Activated CD8-positive, alpha-beta T cell treated with anti-CD3 and anti-CD28 coated beads for 36 hours (primary cell): Measurements from ENCODE around the gene SLC48A1. TPM values are rescaled to one million over a fixed set of nuclear protein-coding genes. Genes with fewer than 3 reads are reported as not detected.
A peak's percentile ranks its signal among the peaks of the same experiment; 100 is the strongest.

Experiments used
- ATAC-seq: fragments of 200-7000 bp; cut with Tn5 transposase; one replicate; pipeline ENCODE4 v1.10.0; 2021; ENCODE audit warnings: mild to moderate bottlenecking, moderate library complexity
- CTCF ChIA-PET: fragments of 350-600 bp; sonication (Branson Sonifier 250); formaldehyde crosslinking; loops from one replicate; lab custom pipeline; 2021; ENCODE audit warnings: antibody characterized with exemption; lab: Charles Lee
- POLR2A ChIA-PET: fragments of 350-600 bp; sonication (Branson Sonifier 250); formaldehyde crosslinking; loops from one replicate; lab custom pipeline; 2021; ENCODE audit warnings: antibody characterized with exemption; lab: Charles Lee
- DNase-seq: peaks from one replicate; pipeline ENCODE4 v3.0.0-alpha.2; 2020
- H3K27ac Mint-ChIP-seq: one replicate; pipeline ENCODE4 v1.8.0; 2021; ENCODE audit warnings: mild to moderate bottlenecking, mixed read lengths
- H3K27me3 Mint-ChIP-seq: one replicate; pipeline ENCODE4 v1.8.0; 2021; ENCODE audit warnings: mixed read lengths
- H3K36me3 Mint-ChIP-seq: one replicate; pipeline ENCODE4 v1.8.0; 2021; ENCODE audit warnings: low read depth, mixed read lengths
- H3K4me1 Mint-ChIP-seq: one replicate; pipeline ENCODE4 v1.8.0; 2021; ENCODE audit warnings: low read depth, mixed read lengths
- H3K4me3 Mint-ChIP-seq: one replicate; pipeline ENCODE4 v1.8.0; 2021; ENCODE audit warnings: mild to moderate bottlenecking, moderate library complexity, mixed read lengths
- H3K9me3 Mint-ChIP-seq: one replicate; pipeline ENCODE4 v1.8.0; 2021; ENCODE audit warnings: mixed read lengths
- intact Hi-C: fragments of 100-400 bp; cut with micrococcal nuclease; formaldehyde crosslinking; loops from one replicate; pipeline ENCODE4 v1.10.0; 2022
- total RNA-seq, 2 experiments: library from RNA; stranded (reverse); gene quantifications; one replicate each; pipeline ENCODE4 v1.2.3, GENCODE V29; 2021
- TF ChIP-seq, protein P1 (sequence below): fragments of 200-600 bp; IDR thresholded peaks from one replicate; pipeline ENCODE4 v1.8.0; 2022; ENCODE audit warnings: antibody characterized with exemption, mild to moderate bottlenecking

Gene SLC48A1
- 10 to 100 TPM in 1 of 2 experiments, 1 to 10 TPM in 1; 8.8 to 10.2 TPM for total RNA-seq

DNA sequence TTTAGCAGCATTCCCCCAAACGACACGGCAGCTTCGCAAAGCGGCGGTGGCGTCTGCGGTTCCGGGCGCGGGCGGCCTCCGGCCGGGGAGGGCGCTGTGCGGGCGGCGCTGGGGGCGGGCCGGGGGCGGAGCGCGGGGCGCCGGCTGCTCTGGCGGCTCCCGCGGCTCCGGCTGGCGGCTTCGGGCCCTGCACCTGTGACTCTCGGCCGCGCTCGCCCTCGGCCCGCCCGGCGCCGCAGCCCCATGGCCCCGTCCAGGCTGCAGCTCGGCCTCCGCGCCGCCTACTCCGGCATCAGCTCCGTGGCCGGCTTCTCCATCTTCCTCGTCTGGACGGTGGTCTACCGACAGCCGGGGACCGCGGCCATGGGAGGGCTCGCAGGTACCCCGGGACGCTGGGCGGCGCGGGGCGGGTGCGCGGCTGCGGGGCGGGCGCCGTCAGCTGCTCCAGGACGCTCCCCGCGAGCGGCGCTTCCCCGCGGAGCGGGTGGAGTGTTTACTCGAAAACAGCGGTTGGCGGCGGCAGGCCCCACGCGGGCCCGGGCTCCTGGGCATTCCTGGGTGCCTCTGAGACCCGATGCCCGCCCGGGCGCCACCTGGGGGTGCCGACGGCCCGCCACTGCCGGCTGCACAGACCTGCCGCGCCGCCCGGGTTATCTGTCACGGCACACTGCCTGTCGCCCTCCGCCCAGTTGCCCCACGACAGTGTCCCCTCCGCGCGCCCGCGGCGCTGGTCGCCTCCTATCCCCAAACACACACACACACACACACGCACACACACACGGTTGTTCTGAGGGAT lies at the start of gene SLC48A1:
TSS of gene SLC48A1 (plus strand) at position 177 of the 796 bp plus-strand sequence. CDS start at position 244, 67 bp downstream.
- Mint-ChIP-seq H3K9me3 (no peaks in the 10 kb centered on the region), H3K27ac (peak within 1 kb of the TSS; percentile 52), H3K4me1 (peaks cover 16% of the 10 kb centered on the region), H3K36me3 (no peaks in the 10 kb centered on the region), H3K4me3 (peak within 1 kb of the TSS; percentile 87), H3K27me3 (no peaks in the 10 kb centered on the region)
- intact Hi-C loops = no loop called here
- ATAC-seq (peak; percentile 71), DNase-seq (peak; percentile 64)
- CTCF ChIA-PET = interaction anchor here (0.9 to 19.4 kb wide), 10 partner anchors 9 to 64 kb away, joined by 3 to 685 read pairs (median 4); no protein-coding TSS in a partner anchor
- TF ChIP-seq, protein P1, sequence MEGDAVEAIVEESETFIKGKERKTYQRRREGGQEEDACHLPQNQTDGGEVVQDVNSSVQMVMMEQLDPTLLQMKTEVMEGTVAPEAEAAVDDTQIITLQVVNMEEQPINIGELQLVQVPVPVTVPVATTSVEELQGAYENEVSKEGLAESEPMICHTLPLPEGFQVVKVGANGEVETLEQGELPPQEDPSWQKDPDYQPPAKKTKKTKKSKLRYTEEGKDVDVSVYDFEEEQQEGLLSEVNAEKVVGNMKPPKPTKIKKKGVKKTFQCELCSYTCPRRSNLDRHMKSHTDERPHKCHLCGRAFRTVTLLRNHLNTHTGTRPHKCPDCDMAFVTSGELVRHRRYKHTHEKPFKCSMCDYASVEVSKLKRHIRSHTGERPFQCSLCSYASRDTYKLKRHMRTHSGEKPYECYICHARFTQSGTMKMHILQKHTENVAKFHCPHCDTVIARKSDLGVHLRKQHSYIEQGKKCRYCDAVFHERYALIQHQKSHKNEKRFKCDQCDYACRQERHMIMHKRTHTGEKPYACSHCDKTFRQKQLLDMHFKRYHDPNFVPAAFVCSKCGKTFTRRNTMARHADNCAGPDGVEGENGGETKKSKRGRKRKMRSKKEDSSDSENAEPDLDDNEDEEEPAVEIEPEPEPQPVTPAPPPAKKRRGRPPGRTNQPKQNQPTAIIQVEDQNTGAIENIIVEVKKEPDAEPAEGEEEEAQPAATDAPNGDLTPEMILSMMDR = no peak
- POLR2A ChIA-PET = interaction anchor here (0.6 to 2.2 kb wide), 7 partner anchors 8 to 44 kb away, joined by 3 to 11 read pairs (median 4); no protein-coding TSS in a partner anchor

DNA sequence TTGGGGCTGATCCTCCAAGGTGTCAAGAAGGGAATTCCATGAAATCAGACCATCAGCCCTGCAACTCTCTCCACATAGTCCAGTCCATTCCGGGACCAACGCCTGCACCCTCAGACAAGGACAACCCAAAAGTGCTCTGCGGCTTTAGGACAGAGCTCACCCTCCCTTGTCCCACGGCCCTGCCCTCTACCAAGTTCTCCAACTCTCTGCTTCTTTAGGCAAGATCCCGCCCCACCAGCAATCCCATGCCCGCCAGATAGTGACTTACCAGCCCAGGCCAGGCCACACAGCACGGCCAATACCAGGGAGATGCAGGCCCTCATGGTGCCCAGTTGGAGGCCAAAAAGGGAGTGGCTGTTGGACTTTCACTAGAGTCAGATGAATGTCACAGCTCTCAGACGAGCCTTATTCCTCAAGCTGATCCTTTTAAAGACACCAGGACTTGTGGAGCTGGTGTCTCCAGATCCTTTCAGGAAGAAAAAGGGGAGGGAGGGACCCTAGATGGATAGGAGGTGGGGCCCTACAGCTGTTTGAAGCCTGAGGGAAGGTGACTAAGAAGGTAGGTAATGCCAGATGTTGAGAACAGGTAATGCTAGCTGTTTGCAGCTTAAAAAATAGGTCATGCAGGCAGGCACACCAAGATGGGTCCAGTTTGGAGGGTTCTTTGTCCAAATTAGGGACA lies 47.8 kb upstream of the SLC48A1 start, which contains the start of gene ENDOU:
TSS of gene ENDOU (minus strand) at position 400 of the 682 bp plus-strand sequence. CDS start at position 323, 77 bp downstream.
- H3K27ac Mint-ChIP-seq = no peak within 1 kb of the TSS
- no peaks in the 10 kb centered on the region for H3K9me3 Mint-ChIP-seq
- ChIA-PET CTCF (interaction anchor here (0.8 to 7.9 kb wide), 10 partner anchors 10 to 113 kb away, joined by 3 to 92 read pairs (median 5); no protein-coding TSS in a partner anchor), POLR2A (interaction anchor here (1.0 to 2.1 kb wide), 6 partner anchors 11 to 108 kb away, joined by 3 to 5 read pairs (median 3); no protein-coding TSS in a partner anchor)
- ATAC-seq (no peak), DNase-seq (no peak)
- intact Hi-C loops = no loop called here
- peaks cover 21% of the 10 kb centered on the region for H3K4me1 Mint-ChIP-seq
- H3K27me3 Mint-ChIP-seq = no peaks in the 10 kb centered on the region
- TF ChIP-seq, protein P1 = no peak
- H3K36me3 Mint-ChIP-seq = peaks cover 3% of the 10 kb centered on the region
- no peak within 1 kb of the TSS for H3K4me3 Mint-ChIP-seq

DNA sequence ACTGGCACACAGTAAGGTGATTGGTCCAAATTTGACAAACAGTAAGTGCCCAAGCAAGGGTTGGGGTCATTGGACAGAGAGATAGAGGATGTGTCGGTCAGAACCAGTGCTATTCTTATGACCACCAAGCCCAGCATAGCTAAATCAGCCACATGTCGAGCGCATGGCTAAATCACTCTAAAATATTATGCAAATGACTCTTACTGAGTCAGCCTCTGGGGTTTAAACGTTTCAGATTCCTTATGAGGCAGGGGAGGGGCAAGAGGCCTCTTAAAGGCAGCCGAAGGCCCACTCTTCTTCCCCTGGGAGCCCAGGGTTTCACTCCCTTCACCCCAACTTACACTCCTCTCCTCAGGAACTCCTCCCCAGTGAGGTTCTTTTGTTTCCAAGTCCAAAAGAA lies 47.1 kb upstream of the SLC48A1 start:
- ChIA-PET POLR2A (interaction anchor here (1.0 to 1.3 kb wide), 4 partner anchors 12 to 108 kb away, joined by 3 to 4 read pairs (median 3); no protein-coding TSS in a partner anchor), CTCF (interaction anchor here (0.8 to 7.9 kb wide), 9 partner anchors 10 to 112 kb away, joined by 3 to 92 read pairs (median 3); partner anchors contain the start of gene RPAP3)
- TF ChIP-seq, protein P1 = no peak
- Mint-ChIP-seq H3K27ac (no peak overlapping the region), H3K27me3 (no peaks in the 10 kb centered on the region), H3K9me3 (no peaks in the 10 kb centered on the region), H3K4me1 (peaks cover 19% of the 10 kb centered on the region), H3K4me3 (no peak overlapping the region), H3K36me3 (peaks cover 3% of the 10 kb centered on the region)
- intact Hi-C loops = no loop called here
- no peak for DNase-seq
- no peak for ATAC-seq

DNA sequence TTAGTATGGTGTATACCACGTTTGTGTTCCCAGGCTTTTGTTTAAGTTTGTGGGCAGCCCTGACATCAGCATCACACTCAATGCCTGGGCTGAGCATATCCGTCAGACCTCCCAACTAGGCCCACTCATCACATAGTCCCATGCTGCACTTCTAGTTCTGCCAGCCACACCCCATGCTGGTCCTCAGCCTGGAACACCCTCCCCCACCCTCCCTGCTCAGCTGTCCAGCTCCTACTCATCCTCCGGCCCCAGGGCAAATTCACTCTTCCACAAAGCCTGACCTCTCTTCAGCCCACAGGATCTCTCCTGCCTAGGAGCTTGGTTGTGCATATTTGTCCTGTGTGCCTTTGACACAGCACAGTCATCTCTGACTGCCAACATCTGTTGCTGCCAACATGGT lies 43.8 kb upstream of the SLC48A1 start:
- intact Hi-C loops = no loop called here
- TF ChIP-seq, protein P1 = no peak
- no peaks in the 10 kb centered on the region for H3K9me3 Mint-ChIP-seq
- H3K27me3 Mint-ChIP-seq = no peaks in the 10 kb centered on the region
- ChIA-PET POLR2A (no interaction called here), CTCF (interaction anchor here (1.9 kb wide), 1 partner anchor 49 kb away, joined by 4 read pairs; no protein-coding TSS in a partner anchor)
- no peak for ATAC-seq
- H3K27ac Mint-ChIP-seq = no peak overlapping the region
- no peak for DNase-seq
- H3K36me3 Mint-ChIP-seq = no peaks in the 10 kb centered on the region
- H3K4me3 Mint-ChIP-seq = no peak overlapping the region
- H3K4me1 Mint-ChIP-seq = peaks cover 3% of the 10 kb centered on the region
